ENCODE measurements around the gene DACT2. TPM values are rescaled to one million over a fixed set of nuclear protein-coding genes. Genes with fewer than 3 reads are reported as not detected.

DACT2 gene
- total and polyA plus RNA-seq, 9 of the 15 experiments (the other 6 are each of a cell fraction or from before 2014, with no cell fraction given) = not detected

- Histone ChIP-seq H3K4me2 (ENCODE audit: insufficient read depth, low read length) (no peak overlapping the region), H4K20me1 (replicated peaks; ENCODE audit: control insufficient read depth, insufficient read depth, low read length) (no peaks in the 10 kb centered on the region; the same call in 1 of the 2 replicates), H3K79me2 (ENCODE audit: control insufficient read depth, insufficient read depth, low read length) (no peaks in the 10 kb centered on the region), H3K9ac (ENCODE audit: insufficient read depth in 1 of 2, low read depth in 2 of 2, low read length in 2 of 2) (no peak overlapping the region), H3K9me3 (replicated peaks; ENCODE audit: control insufficient read depth, insufficient read depth, low read depth, low read length) (no peaks in the 10 kb centered on the region), H2AFZ (ENCODE audit: low read depth, low read length) (no peak overlapping the region), H3K27me3 (ENCODE audit: control insufficient read depth in 2 of 2, insufficient read depth in 2 of 2, low read length in 2 of 2) (peaks cover 22 to 66% of the 10 kb centered on the region in 2 experiments; a peak in 4 of 5 replicates), H3K9me1 (ENCODE audit: control insufficient read depth, insufficient read depth, low read length) (no peaks in the 10 kb centered on the region), H3K4me1 (replicated peaks in 1 of 2; ENCODE audit: control insufficient read depth in 2 of 2, insufficient read depth in 2 of 2, low read length in 2 of 2) (peaks cover 0 to 19% of the 10 kb centered on the region in 2 experiments; a peak in 4 of 5 replicates), H3K36me3 (ENCODE audit: control insufficient read depth, insufficient read depth, low read length) (no peaks in the 10 kb centered on the region), H3K4me3 (no peak overlapping the region), H3K27ac (ENCODE audit: extremely low read depth, low read depth, low read length) (no peak overlapping the region)
- POLR2A ChIA-PET = interaction anchor here (0.6 kb wide), 1 partner anchor 30 kb away, joined by 3 read pairs; no protein-coding TSS in a partner anchor
- DNase-seq (ENCODE audit: extremely low read depth in 1 of 4, low spot score in 3 of 4) = no peak
- no peak for ATAC-seq
- in situ Hi-C loops (cut with MboI) = no loop called here
- BruUV-seq (replicated peaks) = no TSS peak
- intact Hi-C loops (cut with micrococcal nuclease) = no loop called here
- FAIRE-seq = no peak
- CTCF ChIA-PET (ENCODE audit: low intra/inter-chr PET ratio) = no interaction called here
- WGBS (ENCODE audit: insufficient coverage, low coverage, missing lambda C conversion rate) = 11% methylated on average over 19 of the region's 19 CpGs
- peak; percentile 8 for TF ChIP-seq ARHGAP35 (IDR thresholded peaks at IDR 0.05; ENCODE audit: partially characterized antibody)
- no peak for TF ChIP-seq ZZZ3 (IDR thresholded peaks at IDR 0.05)
- no peak for TF ChIP-seq POLR2B (IDR thresholded peaks at IDR 0.05; ENCODE audit: low read depth, partially characterized antibody)
- peak; percentile 38; the same call in 1 of the 2 replicates for TF ChIP-seq ELF4 (CRISPR knock-in tag; IDR thresholded peaks at IDR 0.05)
- TF ChIP-seq TSC22D4 (tag; IDR thresholded peaks at IDR 0.05) = peak; percentile 84; the same call in 1 of the 2 replicates
- TF ChIP-seq POLR2G (IDR thresholded peaks at IDR 0.05; ENCODE audit: low read depth, low read length) = no peak
- TF ChIP-seq MAFK (IDR thresholded peaks at IDR 0.05; ENCODE audit: low read length) = no peak
- no peak for TF ChIP-seq CLOCK (CRISPR knock-in tag; IDR thresholded peaks at IDR 0.05; ENCODE audit: borderline replicate concordance)
- TF ChIP-seq NKRF (IDR thresholded peaks at IDR 0.05; ENCODE audit: borderline replicate concordance) = peak; percentile 16; the same call in 1 of the 2 replicates
- no peak for TF ChIP-seq SMARCA4 (IDR thresholded peaks at IDR 0.05)
Measured at GRCh38 chr6:168270274-168271172, 49.1 kb downstream of the DACT2 start.
